GM12864 (cell line): ENCODE data around the gene NES.

ENCODE experiments used
- DNase-seq: peaks from one replicate; pipeline ENCODE4 v3.0.0-alpha.2; 2011; ENCODE audit warnings: low read depth
- H3K4me3 ChIP-seq: 2 replicates; pipeline ENCODE4 v1.5.1; 2011; ENCODE audit warnings: mild to moderate bottlenecking, low read depth, low read length, control low read depth
- CTCF ChIP-seq: IDR thresholded peaks from 2 replicates; pipeline ENCODE4 v1.5.1; 2011; ENCODE audit warnings: low read depth, mild to moderate bottlenecking, moderate library complexity, low read length, control low read depth, inconsistent platforms; ENCODE audit errors: missing control alignments

NES gene

GRCh38 chr1:156619582-156619955 lies 57.6 kb downstream of the NES start:
- H3K4me3 ChIP-seq: no peak overlapping the region
- TF ChIP-seq CTCF: no peak
- no peak for DNase-seq

GRCh38 chr1:156618853-156619581 lies 58.2 kb downstream of the NES start, which contains the start of gene HAPLN2:
TSS of gene HAPLN2 (plus strand) at chr1:156619415. CDS start at chr1:156623491, 4,076 bp downstream.
- TF ChIP-seq CTCF: peak; percentile 61
- no peak within 1 kb of the TSS for H3K4me3 ChIP-seq
- DNase-seq: no peak
